GM19468 (cell line): ENCODE data around the gene TECPR2.
A peak's percentile ranks its signal among the peaks of the same experiment; 100 is the strongest.
"Not testable (repeated sequence)": the region's sequence is repeated elsewhere in the genome, so short reads cannot be mapped to it uniquely, and the experiment has no call there.

Source experiments
- ATAC-seq: cut with Tn5 transposase; IDR thresholded peaks from one replicate; pipeline ENCODE4 v1.9.1; 2021; ENCODE audit warnings: mild to moderate bottlenecking, moderate library complexity, moderate number of reproducible peaks; ENCODE audit not compliant: unreplicated experiment; ENCODE audit errors: extremely low read depth

Gene TECPR2

GRCh38 chr14:102516531-102517391 is 154.0 kb downstream of the TECPR2 start:
- ATAC-seq, result peak; percentile 39

GRCh38 chr14:102517392-102518062 is 154.8 kb downstream of the TECPR2 start:
- no peak for ATAC-seq

GRCh38 chr14:102518063-102518648 is 155.4 kb downstream of the TECPR2 start:
- no peak for ATAC-seq

DNA sequence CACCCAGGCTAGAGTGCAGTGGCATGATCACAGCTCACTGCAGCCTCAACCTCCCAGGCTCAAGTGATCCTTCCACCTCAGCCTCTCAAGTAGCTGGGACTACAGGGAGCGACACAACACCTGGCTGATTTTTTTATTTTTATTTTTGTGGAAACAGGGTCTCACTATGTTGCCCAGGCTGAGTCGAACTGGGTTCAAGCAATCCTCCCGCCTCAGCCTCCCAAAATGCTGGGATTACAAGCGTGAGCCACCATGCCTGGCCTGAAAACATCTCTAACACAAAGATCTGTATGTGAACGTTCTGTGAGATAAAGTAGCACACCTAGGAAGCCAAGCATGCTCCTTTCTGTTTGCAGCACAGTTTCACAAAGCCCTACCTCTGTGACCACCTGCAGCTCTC is 157.0 kb downstream of the TECPR2 start:
- ATAC-seq, result not testable (repeated sequence)

DNA sequence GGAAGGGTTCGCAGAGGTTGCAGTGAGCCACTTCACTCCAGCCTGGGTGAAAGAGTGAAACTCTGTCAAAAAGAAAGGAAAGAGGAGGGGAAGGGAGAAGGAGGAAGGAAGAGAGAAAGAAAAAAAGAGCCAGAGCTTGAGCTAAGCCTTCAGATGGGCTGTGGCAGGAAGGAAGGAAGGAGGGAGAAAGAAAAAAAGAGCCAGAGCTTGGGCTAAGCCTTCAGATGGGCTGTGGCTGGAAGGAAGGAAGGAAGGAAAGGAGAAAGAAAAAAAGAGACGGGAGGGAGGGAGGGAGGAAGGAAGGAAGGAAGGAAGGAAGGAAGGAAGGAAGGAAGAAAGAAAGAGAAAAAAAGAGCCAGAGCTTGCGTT is 160.4 kb downstream of the TECPR2 start:
- no peak for ATAC-seq

DNA sequence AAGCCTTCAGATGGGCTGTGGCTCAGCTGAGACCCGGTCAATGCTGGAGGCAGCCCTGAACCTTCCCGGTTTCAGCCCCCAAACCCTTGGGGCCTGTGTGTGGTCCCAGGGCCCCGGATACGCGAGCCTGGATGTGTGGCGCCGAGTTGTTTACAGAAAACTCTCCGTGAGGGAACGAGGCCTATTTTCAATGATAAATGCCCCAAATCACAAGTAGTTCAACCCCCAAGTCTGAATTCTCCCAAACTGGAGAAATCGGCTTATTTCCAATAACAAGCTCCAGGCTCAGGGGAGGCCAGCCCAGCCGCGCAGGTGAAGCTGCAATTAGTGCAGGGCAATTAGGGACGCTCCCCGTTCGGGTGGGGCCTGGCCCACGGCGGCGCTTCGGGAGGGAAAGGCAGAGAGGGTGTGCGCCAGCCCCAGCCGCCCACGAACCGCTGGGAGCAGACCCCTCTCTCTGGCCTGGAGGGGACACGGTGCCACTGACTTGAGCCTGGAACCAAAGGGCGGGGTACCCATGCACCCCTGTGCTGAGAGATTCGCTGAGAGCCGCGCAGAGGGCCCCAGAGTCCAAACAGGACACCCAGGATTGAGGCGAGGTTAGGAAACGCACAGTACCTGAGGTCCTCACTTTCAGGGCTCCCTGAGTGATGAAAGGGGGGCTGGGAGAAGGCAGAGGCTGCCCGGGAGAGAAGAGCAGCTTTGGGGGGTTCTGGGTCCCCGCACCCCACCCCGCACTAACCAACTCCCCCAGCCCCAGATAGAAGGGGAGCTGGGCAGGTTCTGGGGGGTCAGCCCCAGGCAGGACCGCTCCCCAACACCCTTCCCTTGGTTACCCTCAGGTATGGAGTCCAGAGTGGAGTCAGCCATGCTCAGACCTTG is 161.1 kb downstream of the TECPR2 start:
- ATAC-seq, result no peak

DNA sequence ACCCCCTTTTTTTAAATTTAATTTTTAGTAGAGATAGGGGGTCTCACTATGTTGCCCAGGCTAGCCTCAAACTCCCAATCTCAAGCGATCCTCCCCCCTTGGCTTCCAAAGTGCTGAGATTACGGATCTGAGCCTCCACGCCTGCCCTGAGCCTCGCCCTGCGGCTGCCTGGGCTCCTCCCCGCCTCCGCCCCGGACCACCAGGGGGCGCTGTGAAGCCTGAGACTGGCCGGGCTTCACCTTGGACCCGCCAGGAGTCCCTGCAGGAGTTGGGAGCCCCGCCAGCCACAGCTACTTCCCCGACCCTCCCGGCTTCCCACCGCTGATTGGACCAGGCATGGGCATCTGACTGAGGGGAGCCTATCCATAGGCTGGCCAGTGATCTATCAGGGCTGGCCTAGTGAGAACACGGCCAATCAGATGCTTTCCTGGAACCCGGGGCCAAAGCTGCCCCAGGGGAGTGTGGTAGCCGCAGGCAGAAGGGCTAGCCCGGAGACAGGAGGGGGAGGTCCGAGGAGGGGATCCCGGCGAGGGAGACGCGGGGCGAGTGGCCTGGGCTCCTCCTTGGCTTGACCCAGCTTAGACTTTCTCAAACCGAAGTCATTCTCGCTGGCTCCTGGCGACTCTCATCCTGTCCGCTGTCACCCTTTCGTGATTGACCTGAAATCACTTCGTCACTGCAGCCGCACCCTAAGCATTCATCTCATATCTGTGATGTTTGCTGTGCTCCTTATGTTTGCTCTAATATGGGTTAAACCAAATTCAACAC is 161.9 kb downstream of the TECPR2 start:
- ATAC-seq, result peak; percentile 88

DNA sequence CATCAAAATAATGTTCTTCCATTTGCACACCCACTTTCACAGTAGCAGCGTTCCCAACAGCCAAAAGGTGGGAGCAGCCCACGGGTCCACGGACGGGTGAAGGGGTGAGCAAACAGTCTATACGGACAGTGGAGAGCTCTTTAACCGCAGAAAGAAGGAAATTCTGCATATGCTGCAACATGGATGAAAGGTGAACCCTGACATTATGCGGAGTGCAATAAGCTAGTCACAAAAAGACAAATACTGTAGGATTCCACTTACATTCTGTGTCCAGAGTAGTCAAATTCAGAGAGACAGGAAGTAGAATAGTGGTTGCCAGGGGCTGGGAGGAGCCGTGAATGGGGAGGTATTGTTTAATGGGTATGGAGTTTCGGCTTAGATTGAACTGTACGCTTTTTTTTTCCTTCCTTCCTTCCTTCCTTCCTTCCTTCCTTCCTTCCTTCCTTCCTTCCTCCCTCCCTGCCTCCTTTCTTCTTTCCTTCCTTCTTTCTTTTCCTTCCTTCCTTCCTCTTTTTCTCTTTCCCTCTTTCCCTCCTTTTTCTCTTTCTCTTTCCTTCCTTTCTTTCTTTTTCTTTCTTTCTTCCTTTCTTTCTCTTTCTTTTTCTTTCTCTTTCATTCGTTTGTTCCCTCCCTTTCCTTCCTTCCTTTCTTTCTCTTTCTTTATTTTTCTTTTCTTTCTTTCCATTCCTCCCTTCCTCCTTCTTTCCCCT is 162.6 kb downstream of the TECPR2 start:
- ATAC-seq, result no peak

DNA sequence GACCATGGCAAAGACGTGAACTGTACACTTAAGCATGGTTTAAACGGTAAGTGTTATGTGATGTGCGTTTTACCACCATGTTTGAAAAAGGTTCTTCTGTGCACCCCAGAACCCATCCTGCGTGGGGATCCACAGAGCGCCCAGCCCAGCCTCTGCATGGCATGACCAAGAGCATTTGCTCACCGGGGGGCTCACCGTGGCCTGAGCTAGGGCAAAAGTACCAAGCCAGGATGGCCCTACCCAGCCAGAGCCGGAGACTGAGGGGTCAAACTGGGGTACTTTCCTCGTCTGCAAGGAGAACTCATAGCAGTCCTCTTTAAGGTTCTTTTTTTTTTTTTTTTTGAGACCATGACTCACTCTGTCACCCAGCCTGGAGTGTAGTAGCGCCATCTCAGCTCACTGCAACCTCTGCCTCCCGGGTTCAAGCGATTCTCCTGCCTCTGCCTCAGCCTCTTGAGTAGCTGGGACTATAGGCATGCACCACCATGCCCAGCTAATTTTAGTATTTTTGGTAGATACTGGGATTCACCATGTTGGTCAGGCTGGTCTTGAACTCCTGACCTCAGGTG is 163.3 kb downstream of the TECPR2 start:
- no peak for ATAC-seq

GRCh38 chr14:102528431-102529170 is 165.9 kb downstream of the TECPR2 start:
- ATAC-seq, result no peak

- ATAC-seq, result no peak
Measured at GRCh38 chr14:102530828-102531478, 168.2 kb downstream of the TECPR2 start.

- no peak for ATAC-seq
Measured at GRCh38 chr14:102532204-102532658, 169.5 kb downstream of the TECPR2 start.

DNA sequence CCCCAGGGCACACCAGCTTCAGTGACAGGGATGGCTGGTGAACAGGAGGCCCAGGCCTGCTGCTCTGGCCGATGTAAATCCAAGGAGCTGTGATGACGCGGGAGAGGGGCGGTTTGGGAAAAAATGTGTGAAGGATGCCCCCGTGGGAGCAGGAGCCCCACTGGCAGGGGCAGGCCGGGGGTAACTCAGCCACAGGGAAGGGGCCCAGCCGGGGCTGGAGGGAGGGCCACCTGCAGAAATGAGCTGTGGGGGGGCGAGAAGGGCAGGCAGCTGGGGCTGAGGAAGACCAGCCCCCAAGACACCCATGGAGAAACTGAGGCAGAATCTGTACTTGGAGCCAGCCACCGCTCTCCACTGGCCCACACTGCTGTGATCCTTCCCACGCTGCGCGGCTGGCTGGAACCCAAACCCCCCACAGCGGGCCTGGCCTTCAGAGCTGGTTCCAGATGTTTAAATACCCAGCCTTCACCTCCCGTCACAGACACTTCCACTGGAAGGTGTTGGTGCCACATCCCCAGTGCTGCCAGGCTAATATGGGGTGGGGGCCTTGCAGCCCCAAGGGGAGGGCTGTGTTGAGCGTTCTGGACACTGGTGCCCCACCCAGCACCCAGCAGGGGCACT is 175.3 kb downstream of the TECPR2 start:
- ATAC-seq, result no peak

- no peak for ATAC-seq
Measured at GRCh38 chr14:102538602-102539543, 176.1 kb downstream of the TECPR2 start.

DNA sequence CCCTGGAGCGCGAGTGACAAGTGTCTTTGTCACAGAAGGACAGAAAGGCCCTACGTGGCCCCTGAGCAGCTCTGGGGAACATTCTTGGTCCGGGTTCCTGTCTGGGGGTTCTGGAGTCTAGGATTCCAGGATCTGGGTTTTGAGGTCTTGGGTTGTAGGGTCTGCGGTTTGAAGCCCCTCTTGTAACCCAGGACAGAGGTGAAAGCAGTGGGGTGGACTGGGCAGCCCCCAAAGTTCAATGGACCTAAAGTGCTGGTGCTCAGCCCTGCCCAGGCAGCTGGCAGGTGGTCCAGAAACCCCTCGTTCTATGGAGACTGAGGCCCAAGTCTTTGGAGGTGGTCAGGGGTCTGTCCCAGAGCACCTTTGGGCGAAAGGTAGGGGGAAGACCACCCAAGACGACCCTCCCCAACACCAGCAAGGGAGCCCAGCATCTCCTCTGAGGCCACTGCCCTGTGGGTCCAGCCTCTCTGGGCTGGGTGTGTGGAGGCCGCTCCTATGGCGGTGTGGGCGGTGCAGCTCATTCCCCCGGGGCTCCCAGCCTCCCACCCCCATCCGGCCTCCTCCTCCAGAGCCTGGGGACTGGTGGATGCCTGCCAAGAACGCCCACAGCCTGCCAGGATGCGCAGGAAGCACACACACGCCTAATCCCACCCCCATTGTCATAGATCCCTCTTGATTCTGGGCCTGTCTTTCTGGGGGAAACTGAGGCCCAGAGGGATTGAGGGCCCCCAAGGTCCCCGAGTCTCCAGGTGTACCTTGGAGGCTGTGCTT is 177.0 kb downstream of the TECPR2 start:
- no peak for ATAC-seq
